Measurements from ENCODE around the gene WDR31. TPM values are rescaled to one million over a fixed set of nuclear protein-coding genes. Genes with fewer than 3 reads are reported as not detected.

The WDR31 gene
- total and polyA plus RNA-seq, 11 donors = 7.0 to 22.4 (median 13.6) TPM

DNA sequence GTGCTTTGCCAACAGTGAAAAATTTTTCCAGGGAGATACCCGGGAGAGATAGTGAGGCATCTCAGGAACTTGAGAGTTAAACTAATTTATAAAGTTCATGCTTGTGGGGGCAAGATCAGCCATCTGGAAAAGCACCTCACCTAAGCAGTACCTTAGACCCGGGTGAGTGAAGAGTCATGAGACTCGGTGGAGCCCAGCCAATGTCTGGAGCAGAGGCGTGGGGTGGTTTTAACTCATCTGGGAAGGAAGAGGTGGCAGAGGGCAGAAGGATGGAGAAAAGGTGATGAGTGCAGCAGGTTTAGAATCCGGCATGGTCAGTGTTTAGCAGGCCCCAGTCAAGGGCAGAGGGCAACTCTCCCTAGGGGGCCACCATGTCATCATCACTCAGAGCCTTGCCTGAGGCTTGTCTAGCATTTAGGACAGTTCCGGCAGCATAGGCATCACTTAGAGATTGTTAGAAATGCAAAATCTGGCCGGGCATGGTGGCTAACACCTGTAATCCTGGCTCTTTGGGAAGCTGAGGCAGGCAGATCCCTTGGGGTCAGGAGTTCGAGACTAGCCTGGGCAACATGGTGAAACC, 32.6 kb downstream of the WDR31 start:
- intact Hi-C loops (cut with DNase I) = loop anchor here in 4 of 10 donors (5.0 to 10.0 kb wide), 4 partner anchors 95 to 347 kb away; partner anchors contain the start of gene ALAD (in 1 of the 4)
- no peak for TF ChIP-seq POLR2A (IDR thresholded peaks at IDR 0.05)
- TF ChIP-seq, protein P1, sequence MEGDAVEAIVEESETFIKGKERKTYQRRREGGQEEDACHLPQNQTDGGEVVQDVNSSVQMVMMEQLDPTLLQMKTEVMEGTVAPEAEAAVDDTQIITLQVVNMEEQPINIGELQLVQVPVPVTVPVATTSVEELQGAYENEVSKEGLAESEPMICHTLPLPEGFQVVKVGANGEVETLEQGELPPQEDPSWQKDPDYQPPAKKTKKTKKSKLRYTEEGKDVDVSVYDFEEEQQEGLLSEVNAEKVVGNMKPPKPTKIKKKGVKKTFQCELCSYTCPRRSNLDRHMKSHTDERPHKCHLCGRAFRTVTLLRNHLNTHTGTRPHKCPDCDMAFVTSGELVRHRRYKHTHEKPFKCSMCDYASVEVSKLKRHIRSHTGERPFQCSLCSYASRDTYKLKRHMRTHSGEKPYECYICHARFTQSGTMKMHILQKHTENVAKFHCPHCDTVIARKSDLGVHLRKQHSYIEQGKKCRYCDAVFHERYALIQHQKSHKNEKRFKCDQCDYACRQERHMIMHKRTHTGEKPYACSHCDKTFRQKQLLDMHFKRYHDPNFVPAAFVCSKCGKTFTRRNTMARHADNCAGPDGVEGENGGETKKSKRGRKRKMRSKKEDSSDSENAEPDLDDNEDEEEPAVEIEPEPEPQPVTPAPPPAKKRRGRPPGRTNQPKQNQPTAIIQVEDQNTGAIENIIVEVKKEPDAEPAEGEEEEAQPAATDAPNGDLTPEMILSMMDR (IDR thresholded peaks at IDR 0.05) = no peak
- DNase-seq (no peak), ATAC-seq (no peak)
- Histone ChIP-seq H3K4me3 (no peak overlapping the region), H3K36me3 (no peaks in the 10 kb centered on the region), H3K27ac (no peak overlapping the region), H3K9me3 (no peaks in the 10 kb centered on the region), H3K4me1 (peaks cover 0 to 22% (median 9%) of the 10 kb centered on the region in 12 donors), H3K27me3 (no peaks in the 10 kb centered on the region)
- WGBS, 4 donors = 57 to 69% (median 59%) methylated on average over 8 of the region's 8 CpGs

DNA sequence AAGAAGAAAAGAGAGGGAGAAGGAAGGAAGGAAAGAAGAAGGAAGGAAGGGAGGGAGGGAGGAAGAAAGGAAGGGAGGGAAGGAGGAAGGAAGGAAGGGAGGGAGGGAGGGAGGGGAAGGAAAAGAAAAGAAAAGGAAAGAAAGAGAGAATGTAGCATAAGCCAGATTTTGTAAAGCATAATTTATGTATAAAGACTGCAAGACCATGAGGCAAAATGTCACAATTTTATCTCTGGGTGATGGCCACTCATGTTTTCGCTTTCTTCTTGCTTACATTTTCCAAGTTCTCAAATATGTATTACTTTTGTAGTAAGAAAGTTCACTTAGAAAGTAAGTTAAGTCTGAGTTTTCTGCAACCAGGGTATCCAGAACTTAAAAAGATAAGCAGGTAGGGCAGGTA, 33.5 kb downstream of the WDR31 start:
- H3K36me3 ChIP-seq = no peaks in the 10 kb centered on the region
- TF ChIP-seq POLR2A (IDR thresholded peaks at IDR 0.05) = no peak
- TF ChIP-seq, protein P1 (IDR thresholded peaks at IDR 0.05) = no peak
- H3K4me1 ChIP-seq = peaks cover 0 to 22% (median 9%) of the 10 kb centered on the region in 12 donors
- 88 to 98% (median 89%) methylated on average over 1 of the region's 1 CpG for WGBS, 4 donors
- H3K27ac ChIP-seq = no peak overlapping the region
- no peak for DNase-seq
- intact Hi-C loops (cut with DNase I) = loop anchor here in 4 of 10 donors (5.0 to 10.0 kb wide), 4 partner anchors 96 to 348 kb away; partner anchors contain the start of gene ALAD (in 1 of the 4)
- no peak overlapping the region for H3K4me3 ChIP-seq
- H3K9me3 ChIP-seq = no peaks in the 10 kb centered on the region
- no peak for ATAC-seq
- H3K27me3 ChIP-seq = no peaks in the 10 kb centered on the region

GRCh38 chr9:113302792-113303418, 37.2 kb downstream of the WDR31 start, which contains the start of gene RNF183:
Gene RNF183 (minus strand): TSS chr9:113303376. CDS start chr9:113298184, 5,192 bp downstream.
- Histone ChIP-seq H3K4me3 (no peak within 1 kb of the TSS), H3K4me1 (peaks cover 0 to 9% (median 0%) of the 10 kb centered on the region in 12 donors), H3K9me3 (no peaks in the 10 kb centered on the region), H3K27ac (no peak within 1 kb of the TSS), H3K36me3 (no peaks in the 10 kb centered on the region), H3K27me3 (no peaks in the 10 kb centered on the region)
- TF ChIP-seq, protein P1 (IDR thresholded peaks at IDR 0.05) = no peak
- no peak for TF ChIP-seq POLR2A (IDR thresholded peaks at IDR 0.05)
- ATAC-seq (no peak), DNase-seq (no peak)
- WGBS, 4 donors = 81 to 85% (median 84%) methylated on average over 25 of the region's 25 CpGs
- intact Hi-C loops (cut with DNase I) = loop anchor here in 2 of 10 donors (10.0 kb wide), 2 partner anchors 292 to 352 kb away; no protein-coding TSS in a partner anchor

DNA sequence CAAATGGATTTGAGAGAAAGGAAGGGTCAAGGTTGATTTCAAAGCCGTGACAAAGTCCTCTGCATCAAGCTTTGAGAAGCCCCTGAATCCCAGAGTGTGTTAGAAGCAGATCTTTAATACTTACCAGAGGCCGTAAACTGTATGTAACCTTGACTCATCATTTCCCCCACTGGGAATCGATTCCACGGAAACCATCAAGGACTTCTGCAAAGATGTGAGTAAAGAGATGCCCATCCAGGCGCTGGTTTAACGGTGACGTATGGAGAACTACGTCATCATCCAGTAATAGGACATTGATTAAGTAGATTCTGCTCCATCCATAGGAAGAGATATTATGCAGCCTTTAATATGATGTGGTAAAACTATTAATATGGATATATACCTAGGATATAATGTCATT, 38.5 kb downstream of the WDR31 start:
- no peak for ATAC-seq
- no peak for DNase-seq
- peaks cover 0 to 9% (median 0%) of the 10 kb centered on the region in 12 donors for H3K4me1 ChIP-seq
- no peak for TF ChIP-seq POLR2A (IDR thresholded peaks at IDR 0.05)
- TF ChIP-seq, protein P1 (IDR thresholded peaks at IDR 0.05) = no peak
- no peaks in the 10 kb centered on the region for H3K9me3 ChIP-seq
- no peaks in the 10 kb centered on the region for H3K27me3 ChIP-seq
- WGBS, 4 donors = 85 to 90% (median 89%) methylated on average over 8 of the region's 8 CpGs
- no peak overlapping the region for H3K4me3 ChIP-seq
- H3K36me3 ChIP-seq = no peaks in the 10 kb centered on the region
- intact Hi-C loops (cut with DNase I) = loop anchor here in 2 of 10 donors (10.0 kb wide), 2 partner anchors 293 to 353 kb away; no protein-coding TSS in a partner anchor
- no peak overlapping the region for H3K27ac ChIP-seq
